ENCODE data around the gene PTTG1IP.

PTTG1IP gene

DNA sequence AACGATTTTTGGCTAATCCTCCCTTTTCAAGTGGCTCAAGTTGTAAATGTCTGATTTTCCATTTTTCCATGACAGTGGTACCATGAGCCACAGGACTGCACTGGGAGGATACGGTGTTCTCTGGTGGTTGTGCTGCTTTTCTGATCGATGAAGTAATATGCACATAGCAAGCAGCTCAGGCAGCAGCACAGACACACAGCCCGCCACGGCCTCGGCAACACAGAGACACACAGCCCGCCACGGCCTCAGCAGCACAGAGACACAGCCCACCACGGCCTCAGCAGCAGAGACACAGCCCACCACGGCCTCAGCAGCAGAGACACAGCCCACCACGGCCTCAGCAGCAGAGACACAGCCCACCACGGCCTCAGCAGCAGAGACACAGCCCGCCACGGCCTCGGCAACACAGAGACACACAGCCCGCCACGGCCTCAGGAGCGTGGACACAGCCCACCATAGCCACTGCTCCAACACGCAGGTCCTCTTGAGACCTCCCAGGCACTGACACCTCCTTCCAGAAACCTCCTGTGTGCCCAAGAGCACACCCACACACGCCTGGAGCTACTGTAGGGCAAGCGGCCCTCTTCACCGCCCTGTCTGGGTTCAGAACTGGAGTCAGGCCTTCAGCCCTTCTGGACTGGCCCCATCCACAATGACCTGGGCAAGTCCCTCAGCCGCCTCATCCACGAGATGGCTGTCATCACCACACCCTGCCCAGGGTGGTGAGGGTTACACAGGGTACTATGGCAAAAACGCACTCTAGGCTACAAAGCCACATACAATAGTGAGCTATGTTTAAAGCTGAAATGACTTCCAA is 10.4 kb downstream of the PTTG1IP start:
- no peak for DNase-seq

DNA sequence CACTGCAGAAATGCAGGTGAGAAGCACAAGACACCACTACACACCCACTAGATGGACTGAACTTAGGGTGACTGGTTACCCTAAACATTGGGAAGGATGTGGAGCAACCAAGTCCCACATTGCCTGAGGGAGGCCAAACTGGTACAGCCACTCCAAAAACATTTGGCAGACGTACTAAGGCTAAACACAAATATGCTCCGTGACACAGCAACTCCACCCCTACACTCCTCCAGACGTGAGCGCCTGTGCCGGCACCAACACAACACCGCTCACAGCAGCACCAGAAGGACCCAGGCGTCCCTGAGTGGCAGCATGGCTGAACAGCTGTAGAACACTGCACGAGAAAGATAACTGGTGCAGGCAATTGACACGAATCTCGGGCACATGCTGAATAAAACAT is 14.7 kb downstream of the PTTG1IP start:
- DNase-seq, result no peak

DNA sequence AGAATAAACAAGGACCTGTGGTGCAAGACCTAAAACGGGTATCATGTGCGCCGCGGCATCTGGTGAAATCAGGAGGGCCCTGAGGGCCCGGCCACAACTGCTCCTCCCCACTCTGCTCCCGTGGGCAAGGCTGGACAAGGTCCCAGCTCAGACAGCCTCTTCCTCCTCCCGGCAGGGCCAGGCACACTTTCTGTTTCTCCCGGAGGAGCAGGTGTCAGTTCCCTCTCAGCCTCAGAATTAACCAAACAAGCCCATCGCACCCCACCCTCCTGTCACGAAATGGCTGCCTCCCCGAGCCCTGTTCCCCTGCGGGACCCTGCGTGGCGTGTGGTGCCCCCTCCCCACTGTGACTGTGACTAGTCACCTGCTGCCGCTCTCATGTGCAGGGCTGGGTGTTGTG is 15.2 kb downstream of the PTTG1IP start:
- DNase-seq, result no peak

DNA sequence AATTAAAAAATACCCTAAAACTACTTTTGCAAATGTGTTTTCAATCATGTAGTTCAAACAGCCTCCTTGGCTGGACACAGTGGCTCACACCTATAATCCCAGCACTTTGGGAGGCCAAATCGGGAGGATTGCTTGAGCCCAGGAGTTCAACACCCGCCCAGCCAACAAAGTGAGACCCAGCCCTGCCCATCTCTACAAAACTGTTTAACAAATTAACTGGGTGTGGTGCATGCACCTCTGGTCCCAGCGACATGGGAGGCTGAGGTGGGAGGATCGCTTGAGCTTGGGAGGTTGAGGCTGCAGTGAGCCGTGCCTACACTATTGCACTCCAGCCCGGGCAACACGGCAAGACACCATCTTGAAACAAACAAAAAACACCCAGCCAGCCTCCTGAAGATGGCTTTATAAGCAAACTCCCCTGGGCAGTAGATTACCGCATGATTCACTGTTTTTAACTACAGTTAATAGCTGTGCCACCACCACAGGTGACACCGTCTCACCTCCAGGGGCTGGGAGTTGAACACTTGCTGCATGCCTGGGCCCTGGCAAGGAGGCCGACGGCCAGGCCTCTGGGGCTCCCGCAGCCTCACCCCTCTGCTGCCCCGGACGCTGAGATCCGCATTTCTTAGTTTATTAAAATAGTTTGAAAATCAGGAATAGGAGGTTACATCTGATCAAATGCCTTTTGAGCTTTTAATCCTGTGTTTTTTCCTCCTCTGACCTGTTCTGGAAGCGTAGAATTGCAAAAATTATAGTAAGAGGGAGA is 16.2 kb downstream of the PTTG1IP start:
- no peak for DNase-seq

DNA sequence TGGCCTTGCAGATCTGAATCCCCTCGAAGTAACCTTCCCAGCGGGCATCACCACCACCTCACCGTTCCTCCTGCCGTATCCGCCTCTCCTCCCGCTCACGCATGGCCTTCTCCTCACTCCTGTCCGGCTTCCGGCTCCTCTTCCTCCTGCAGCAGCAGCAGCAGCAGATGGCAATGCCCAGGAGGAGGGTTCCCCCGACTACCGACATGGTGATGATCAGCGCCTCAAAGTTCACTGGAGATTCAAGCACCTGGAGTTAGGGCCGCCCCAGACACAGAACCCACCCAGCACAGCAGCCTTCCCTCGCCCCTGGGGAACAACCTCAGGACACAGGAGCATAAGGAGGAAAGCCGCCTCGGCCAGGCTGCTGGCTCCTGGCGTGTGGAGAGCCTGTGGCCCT is 17.4 kb downstream of the PTTG1IP start:
- no peak for DNase-seq

DNA sequence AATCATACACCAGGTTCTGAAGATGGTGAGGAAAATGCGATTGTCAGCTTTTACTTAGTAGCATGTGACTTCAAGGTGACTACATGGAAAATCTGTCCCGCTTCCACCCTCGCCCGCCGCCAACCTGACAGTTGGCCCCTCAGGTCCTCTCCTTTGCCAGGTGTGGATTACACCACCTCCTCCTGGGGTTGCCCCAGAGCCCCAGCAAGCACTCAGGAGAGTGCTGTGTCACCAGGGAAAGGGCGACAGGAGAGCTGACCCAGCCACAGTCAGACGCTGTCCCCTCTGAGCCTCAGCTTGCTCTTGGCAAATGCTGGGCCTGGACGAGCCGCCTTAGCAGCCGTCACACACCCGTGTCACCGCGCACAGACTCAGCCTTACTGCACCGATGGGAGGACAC is 17.9 kb downstream of the PTTG1IP start:
- DNase-seq, result no peak

DNA sequence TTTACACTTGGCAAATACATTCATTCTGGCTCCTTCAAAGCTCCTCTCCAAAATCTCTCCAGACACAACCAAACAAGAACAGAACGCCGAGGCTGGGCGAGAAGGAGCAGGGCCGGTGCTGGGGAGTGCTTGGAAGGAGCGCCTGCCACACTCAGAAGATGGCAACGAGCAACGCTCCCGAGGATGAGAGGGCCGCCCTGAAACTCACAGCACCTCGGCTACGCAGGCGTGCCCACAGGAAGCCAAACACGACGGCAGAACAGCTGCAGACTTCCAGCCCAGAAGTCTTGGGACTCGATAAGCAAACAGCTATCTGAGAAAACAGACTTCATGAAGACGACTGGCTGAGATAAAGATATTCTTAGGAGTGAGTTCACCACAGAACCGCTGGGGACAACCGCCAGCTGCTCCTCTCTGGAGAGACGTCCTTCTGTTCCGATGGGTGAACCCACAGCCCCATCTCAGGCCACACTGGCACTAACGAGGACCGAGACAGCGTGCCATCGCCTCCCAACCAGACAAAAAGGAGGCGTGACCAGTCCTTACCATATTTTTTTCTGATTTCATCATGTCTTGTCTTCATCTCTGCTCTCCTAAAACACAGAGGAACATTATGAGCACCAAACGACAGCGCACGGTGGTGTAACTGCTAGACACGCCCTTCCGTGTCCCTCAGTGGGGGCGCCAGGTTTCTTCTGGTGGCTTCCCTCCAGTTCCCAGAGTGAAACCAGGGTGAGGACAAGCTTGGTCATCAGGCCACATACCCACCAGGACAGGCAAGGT is 18.6 kb downstream of the PTTG1IP start:
- no peak for DNase-seq

DNA sequence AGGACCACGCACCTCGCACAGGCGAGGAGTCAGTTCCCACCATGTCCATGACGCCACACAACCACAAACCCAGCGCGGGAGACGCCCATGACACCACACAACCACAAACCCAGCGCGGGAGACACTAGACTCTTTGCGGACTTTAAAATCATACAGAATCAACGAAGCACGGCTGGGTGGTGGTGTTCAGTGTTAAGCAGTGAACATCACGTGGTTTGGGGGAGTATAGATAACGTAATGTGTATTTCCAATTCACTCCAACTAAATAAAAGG is 19.2 kb downstream of the PTTG1IP start:
- DNase-seq, result no peak

DNA sequence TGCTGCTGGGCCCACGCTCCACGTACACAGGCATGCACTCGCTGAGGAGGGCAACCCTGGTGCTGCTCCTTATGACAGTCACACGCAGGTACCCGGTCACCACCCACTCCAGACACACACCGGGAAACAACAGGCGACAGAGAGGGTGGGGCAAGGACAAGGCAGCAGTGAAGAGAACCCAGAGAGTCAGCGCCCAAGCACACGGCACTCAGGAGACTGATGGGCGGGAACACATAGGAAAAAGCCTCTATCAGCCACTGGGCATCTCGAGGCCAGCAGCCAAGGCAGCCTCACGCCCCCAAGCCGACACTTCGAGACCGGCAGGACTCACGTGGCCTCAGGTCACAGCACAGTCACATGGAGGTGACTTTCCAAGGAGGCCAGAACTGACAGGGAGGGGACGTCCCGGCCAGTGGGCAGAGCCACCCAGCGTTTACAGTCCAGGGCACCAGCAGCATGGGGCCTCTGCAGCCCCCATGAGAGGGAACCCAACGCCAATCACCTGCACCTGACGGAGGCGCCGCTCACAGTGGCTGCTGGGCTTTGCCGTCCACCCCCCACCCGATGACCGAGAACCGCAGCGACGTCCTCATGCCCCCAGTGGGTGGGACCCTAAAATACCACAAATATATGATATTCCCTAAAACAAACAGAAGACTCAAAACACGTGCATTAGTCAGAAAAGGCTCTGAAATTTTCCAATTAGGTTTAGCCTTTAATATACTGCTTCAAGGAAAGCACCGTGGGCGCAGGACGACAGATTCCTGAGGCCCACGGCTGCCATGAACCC is 19.7 kb downstream of the PTTG1IP start:
- no peak for DNase-seq

DNA sequence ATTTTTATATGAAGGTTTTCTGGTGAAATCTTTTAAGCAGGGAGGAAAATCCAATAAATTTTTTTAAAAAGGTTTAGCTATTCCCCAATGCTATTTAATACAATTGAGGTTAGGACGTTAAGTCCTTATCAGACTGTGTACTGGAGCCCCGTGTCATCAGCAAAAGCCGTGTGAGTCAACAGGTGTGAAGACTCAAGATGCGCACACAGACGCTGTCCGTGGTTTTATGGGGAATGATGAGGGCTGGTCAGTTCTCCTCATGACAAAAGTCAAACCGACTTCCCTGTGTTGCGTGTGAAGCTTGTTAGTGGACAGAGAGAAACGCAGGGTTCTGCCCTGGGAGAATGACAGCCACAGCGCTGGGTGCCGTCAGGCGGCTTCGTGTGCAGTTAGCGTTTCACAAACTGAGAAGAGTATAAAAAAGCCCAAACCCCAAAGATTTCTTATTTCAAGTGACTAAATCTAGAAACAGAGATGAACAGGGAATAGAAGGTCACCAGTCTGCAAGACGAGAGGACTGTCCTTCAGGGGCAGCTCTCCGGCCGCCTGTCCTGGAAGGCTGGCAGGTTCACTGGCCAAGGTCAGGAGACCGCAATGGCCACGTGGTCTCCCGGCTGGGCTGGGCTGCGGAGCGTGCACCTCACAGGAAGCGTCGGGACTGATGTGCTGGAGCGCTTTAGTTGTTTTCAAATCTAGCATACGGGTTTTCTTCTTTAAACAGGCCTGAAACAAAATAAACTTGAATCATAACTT is 22.4 kb downstream of the PTTG1IP start:
- DNase-seq, result no peak

DNA sequence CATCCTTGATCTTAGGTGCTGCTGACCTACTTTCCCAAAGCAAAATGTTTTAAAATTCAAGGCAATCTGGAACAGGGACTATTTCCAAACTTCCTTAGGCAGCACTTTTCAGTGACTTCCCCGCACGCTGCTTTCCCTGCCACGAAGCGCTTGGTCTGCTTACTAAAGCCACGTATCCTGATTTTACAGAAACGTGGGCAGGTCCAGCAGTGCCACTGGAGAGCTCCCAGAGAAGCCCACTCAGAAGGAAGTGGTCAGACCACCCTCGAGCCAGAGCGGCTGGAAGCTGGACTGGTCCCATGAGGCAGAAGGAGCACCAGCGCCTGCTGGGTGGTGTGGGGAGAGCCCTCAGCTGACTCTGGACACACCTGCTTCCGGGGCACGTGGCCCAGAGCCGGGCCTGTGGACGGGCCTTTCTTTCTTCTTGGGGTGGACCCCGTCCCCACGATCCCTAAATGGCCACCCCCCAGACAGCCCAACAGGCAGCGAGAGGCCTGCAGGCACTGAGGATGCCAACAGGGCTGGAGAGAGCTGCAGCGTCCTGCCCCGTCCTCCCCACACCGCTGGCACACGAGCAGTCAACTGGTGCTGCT is 23.2 kb downstream of the PTTG1IP start:
- DNase-seq, result no peak

DNA sequence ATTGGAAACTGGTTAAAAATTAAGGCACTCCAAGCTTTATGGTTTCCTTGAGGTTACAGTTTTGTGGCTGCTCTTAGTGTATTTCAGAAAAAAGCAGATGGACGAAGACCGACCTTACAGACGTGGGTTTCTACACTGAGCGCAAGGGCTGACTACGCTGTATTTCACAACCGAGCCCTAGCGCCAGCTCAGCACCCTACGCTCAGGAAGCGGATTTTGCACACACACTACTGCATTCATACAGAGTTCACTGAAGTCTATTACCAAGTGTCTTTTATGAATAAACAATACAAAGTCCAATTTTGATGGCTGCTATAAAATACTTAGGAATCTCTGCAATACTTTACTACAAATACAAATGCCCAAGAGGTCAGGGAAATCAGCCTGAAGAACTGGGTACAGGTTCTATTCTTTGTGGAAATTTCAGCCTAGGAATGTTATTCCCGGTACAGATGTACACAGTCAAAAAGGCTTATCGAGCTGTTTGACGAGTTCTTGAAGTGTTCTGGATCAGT is 23.8 kb downstream of the PTTG1IP start:
- DNase-seq, result no peak

DNA sequence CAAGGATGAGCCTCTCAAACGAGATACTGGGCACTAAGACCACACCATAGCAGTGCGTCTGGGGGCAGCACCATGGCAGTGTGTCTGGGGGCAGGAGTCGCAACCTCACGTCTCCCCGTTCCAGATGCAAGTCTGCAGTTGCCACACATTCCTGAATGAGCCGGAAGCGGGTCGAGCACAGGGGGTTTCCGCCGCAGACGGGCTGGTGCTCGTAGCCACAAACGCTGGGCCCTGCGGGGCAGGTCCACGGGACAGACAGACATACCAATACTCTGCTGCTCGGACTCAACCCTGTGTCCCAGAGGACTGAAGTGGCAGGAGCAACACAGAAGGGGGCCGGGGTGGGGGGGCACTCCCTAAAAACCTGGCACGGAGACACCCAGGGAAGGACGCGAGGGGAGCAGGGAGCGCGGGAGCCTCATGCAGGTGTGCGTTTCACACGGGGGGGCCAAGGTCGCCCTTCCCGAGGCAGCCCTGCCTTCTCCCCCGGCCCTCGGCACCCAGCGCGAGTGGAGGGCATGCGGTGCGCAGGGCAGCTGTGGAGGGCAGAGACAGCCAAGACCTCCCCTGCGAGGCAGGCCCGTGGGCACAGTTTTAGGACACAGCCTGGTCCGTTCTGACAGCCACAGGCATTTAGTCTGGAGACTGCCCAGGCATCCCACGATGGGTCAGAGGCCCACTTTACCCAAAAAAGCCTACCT is 24.5 kb downstream of the PTTG1IP start:
- no peak for DNase-seq

DNA sequence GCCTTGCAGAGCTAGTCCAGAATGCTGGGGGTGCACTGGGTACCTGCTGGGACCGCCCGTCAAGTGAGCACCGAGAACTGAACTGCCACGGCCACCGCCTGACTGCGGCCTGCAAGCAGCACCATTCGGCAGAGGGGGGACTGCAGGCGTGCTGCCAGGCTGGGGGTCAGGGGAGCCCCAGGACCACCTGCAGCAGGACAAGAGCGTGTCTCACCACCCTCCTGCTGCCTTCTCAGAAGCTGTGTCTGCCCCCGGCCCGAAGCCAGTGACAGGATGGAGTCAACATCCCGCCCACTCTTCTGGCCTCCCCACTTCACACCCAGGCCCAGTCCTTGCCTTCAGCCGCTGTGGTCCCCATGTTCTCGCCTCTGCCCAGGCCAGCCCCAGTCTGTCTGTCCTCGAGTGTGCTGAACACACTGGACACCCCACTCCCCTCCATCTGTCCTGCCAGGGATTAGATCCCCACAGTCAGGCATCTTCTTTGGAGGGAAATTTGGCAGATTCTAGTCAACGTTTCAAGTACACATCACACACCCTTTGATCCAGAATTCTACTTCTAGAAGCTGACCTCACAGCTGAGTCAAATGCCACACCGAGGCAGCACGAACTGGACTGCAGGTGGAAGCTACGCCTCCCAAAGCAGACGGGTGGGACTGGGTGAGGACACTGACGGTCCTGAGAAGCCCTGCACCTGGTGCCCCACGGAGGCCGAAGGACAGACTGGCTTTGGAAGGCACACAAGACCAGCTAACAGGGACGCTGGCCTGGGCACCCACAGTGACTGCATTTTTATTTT is 26.0 kb downstream of the PTTG1IP start:
- no peak for DNase-seq

DNA sequence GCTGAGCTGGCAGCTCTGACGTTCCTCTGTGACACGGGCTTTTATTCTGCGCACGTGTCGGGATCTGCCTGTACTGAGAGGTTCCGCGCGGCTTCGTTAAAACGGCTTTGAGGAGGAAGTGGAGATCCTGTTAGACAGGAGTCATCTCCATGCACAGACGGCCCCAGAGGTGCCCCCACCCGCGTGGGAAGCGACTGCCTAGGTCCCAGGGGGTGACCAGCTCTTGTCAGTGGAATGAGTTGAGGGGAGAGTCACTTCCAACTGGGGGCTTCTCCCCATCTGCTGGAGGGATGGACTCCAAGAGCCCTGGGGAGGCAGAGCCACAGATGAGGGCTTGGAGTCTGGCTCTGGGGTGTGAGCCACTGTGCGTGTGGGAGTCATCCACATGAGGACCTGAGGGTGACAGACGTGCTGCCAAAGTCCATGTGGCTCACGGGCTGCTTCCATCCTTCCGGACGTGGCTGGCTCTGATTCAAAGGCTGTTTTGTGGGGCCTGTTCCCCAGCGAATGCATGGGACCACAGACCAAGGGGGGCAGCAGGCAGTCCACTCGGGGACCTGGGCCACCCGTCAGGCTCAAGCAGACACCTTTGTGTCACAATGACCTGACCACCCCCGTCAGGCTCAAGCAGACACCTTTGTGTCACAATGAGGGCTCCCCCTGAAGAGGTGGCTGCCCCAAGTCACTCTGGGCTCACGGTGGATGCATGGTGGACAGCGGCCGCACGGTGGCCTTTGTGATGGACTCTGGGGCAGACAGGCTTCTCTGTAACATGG is 26.8 kb downstream of the PTTG1IP start:
- DNase-seq, result no peak

DNA sequence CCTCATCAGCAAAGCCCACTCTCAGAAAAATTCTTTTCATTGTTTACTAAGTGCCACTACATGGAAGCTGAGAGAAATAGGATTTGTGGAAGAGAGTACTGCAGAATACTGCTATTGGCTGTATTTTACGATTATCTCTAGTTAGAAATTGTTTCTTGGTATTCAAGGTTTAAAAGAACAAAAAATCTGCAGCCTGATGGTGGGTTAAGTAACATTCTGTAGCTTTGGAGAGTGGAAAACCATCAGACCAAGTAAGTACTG is 27.3 kb downstream of the PTTG1IP start:
- DNase-seq, result no peak

DNA sequence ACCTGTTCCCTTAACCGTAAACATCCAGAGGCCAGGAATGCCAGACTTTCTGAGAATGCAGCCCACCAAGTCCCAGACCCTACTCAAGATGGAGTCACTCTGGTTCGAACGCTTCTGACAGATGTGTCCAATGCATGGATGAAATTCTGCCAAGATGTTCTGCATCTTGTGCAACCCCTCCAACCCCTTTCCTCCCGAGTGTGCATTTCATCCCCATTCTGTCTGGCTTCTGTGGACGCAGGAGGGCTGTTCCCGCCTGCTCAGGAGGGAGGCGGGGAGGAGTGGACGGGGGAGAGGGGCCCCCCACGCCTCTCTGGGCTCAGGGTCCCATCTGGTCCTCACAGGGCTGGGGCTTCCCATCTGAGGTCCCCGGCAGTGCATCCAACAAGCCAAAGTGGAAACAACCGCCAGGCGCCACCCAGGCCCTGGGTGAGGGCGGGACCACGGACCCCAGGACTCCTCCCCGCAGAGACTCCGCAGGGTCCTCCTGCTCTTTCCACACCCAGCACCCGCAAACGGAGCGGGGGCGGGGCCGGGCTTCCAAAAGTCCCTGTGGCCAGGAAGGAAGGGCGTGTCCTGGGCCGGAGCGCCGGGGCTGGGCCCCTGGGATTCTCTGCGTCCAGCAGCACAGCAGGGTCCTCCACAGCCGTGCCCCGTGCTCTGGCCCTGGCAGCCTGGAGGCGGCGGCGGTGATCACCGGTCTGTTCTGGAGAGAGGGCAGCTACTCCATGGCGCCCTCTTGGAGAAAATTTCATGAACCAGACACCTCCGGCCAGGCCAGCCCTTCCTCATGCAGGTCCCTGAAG is 27.9 kb downstream of the PTTG1IP start:
- no peak for DNase-seq

DNA sequence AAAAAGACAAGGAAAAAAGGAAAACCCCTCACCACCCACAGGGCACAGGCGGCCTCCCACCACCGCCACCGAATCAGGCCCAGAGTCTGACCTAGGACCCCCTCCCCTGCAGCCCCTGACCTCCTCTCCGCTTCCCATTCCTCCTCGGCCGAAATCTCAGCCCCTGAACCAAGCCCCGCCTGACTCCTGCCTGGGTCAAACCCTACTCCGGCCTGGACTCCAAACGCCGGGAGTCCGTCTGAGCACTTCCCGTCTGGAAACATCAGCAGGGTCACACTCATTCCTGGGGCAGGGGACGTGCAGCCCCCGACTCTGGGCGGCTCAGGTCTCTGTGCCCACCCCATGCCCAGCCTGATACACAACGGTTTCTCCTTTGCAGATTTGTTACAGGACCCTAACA is 29.2 kb downstream of the PTTG1IP start:
- no peak for DNase-seq

All from NCI-H2081 (cell line).